ENCODE measurements around the gene UTP4. TPM values are rescaled to one million over a fixed set of nuclear protein-coding genes. Genes with fewer than 3 reads are reported as not detected.

The UTP4 gene
- total RNA-seq (2021; ENCODE audit: unreplicated experiment) (125 TPM), Bru-seq, nascent RNA (percentile 83 among the genes with signal in this experiment), BruChase-seq, experiment 1, labeled RNA remaining after a 6-hour chase (percentile 90 among the genes with signal in this experiment), BruChase-seq, experiment 2, labeled RNA remaining after a 2-hour chase (percentile 84 among the genes with signal in this experiment)
- 78.2 and 80.1 TPM in 2 replicates for polyA plus RNA-seq (2012)
- long read RNA-seq, transcript UTP4-201 (17 exons, 2,322 nt), result major isoform, 190 of 263 reads
- long read RNA-seq, transcript UTP4-203 (17 exons, 2,186 nt), result minor isoform, 14 of 263 reads
- long read RNA-seq, partial matches to known transcripts, result 26 of 263 reads
- long read RNA-seq, other reads (novel, unspliced or antisense), result 33 of 263 reads

DNA sequence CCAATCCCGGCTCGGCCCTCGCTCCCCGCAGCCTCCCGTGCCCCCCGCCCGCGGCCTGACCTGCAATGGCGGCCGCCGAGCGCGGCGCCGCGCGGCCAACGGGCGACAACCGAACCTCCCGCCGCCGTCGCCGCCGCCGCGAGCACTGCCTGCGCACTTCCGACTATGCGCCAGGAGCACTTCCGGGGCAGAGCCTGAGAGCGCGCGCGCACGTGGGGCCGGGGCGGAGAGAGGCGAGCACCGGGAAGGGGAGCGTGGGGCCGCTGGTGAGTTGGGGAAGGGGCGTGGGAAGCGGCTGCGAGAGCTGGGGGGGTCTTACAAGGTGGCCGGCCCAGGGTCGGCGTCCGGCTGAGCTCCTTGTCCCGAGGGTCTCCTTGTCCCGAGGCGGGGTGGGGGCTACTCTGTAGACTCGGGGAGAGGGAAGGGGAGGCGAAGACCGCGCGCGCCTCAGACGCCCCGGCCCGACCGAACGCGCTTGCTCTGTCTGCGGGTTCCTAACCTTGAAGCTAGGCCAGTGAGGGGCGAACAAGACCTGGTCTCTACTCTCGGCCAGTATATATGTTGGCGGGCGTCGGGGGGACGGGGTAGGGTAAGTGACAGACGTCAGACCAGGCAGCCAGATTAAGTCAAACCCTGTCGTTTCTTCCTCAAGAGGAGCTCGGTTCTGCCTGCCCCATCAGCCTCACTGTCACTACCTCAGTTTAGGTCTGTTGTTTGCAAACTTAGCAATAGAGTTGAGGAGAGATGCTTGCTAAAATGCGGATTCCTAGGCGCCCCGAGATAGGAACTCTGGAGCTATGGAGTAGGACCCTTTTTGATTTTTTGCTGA is at the start of gene UTP4, which contains the start of gene CHTF8:
Gene UTP4 (plus strand): TSS at position 226 of the 829 bp plus-strand sequence. CDS start 811 bp downstream, outside the sequence.
Gene CHTF8 (minus strand): TSS at position 165 of the 829 bp plus-strand sequence. CDS start 11,130 bp downstream, outside the sequence.
- intact Hi-C loops (cut with micrococcal nuclease), result no loop called here
- ChIA-PET RAD21 (ENCODE audit: low non-redundant PET in 1 of 2, low total read pairs in 2 of 2, uncharacterized antibody in 2 of 2, unreplicated experiment in 2 of 2) (no interaction called here), POLR2A (interaction anchor here (0.6 kb wide), 1 partner anchor 103 kb away, joined by 5 read pairs; no protein-coding TSS in a partner anchor), CTCF (interaction anchor here (1.8 kb wide), 1 partner anchor 18 kb away, joined by 4 read pairs; no protein-coding TSS in a partner anchor)
- Histone ChIP-seq H3K4me1 (ENCODE audit: control insufficient read depth in 1 of 2, insufficient read depth in 2 of 2, low read length in 2 of 2) (peaks cover 12 to 20% of the 10 kb centered on the region in 2 experiments; a peak in 3 of 4 replicates), H3K36me3 (ENCODE audit: control insufficient read depth in 1 of 2, insufficient read depth in 2 of 2, low read length in 2 of 2) (peaks cover 17 to 47% of the 10 kb centered on the region in 2 experiments), H2AFZ (ENCODE audit: low read depth, low read length, poor library complexity, severe bottlenecking) (no peak within 1 kb of the TSS), H3K9me3 (ENCODE audit: control insufficient read depth in 1 of 2, insufficient read depth in 1 of 2, low read depth in 1 of 2, low read length in 2 of 2) (no peaks in the 10 kb centered on the region), H3K9me2 (ENCODE audit: insufficient read depth) (no peaks in the 10 kb centered on the region), H3K27me3 (ENCODE audit: insufficient read depth, low read length) (no peaks in the 10 kb centered on the region), H3K27ac (ENCODE audit: low read depth, low read length) (peak within 1 kb of the TSS; percentile 96), H4K20me1 (ENCODE audit: insufficient read depth) (peaks cover 27% of the 10 kb centered on the region; the same call in 1 of the 2 replicates), H3K4me2 (ENCODE audit: low read length) (peak within 1 kb of the TSS; percentile 92), H3K79me2 (ENCODE audit: insufficient read depth, low read length) (peaks cover 98% of the 10 kb centered on the region), H3K4me3 (replicated peaks in 1 of 2; ENCODE audit: low read depth in 1 of 2, low read length in 2 of 2) (peak within 1 kb of the TSS; percentile 88 to 99), H3K9ac (ENCODE audit: low read length) (peak within 1 kb of the TSS; percentile 93)
- peak; percentile 32 for DNase-seq (ENCODE audit: low read depth, low spot score)
- BruUV-seq (replicated peaks), result no TSS peak
- TF ChIP-seq EGR1 (IDR thresholded peaks at IDR 0.05; ENCODE audit: low read depth) (no peak), ZFX (IDR thresholded peaks at IDR 0.05) (peak; percentile 38; the same call in 1 of the 2 replicates), JUND (IDR thresholded peaks at IDR 0.05) (no peak), ELF1 (IDR thresholded peaks at IDR 0.05; ENCODE audit: borderline replicate concordance, low read depth) (peak; percentile 35; the same call in 1 of the 2 replicates), POLR2A (IDR thresholded peaks at IDR 0.05; ENCODE audit: borderline replicate concordance, extremely low read depth, insufficient read depth, insufficient read length) (peak; percentile 53), CBX3 (IDR thresholded peaks at IDR 0.05; ENCODE audit: low read depth) (no peak), SIN3A (IDR thresholded peaks at IDR 0.05; ENCODE audit: low read depth) (peak; percentile 92), CEBPB (IDR thresholded peaks at IDR 0.05; ENCODE audit: low read depth) (no peak), RAD21 (IDR thresholded peaks at IDR 0.05; ENCODE audit: low read depth) (no peak), EZH2phosphoT487 (IDR thresholded peaks at IDR 0.05; ENCODE audit: borderline replicate concordance) (no peak), POLR2AphosphoS5 (IDR thresholded peaks at IDR 0.05; ENCODE audit: low read depth, low read length) (peak; percentile 76), YY1 (IDR thresholded peaks at IDR 0.05; ENCODE audit: extremely low read depth, insufficient replicate concordance, low read depth, low read length) (peak; percentile 60)
- TF ChIP-seq, protein P1, sequence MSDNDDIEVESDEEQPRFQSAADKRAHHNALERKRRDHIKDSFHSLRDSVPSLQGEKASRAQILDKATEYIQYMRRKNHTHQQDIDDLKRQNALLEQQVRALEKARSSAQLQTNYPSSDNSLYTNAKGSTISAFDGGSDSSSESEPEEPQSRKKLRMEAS (IDR thresholded peaks at IDR 0.05), result peak; percentile 97
- TF ChIP-seq, protein P2, sequence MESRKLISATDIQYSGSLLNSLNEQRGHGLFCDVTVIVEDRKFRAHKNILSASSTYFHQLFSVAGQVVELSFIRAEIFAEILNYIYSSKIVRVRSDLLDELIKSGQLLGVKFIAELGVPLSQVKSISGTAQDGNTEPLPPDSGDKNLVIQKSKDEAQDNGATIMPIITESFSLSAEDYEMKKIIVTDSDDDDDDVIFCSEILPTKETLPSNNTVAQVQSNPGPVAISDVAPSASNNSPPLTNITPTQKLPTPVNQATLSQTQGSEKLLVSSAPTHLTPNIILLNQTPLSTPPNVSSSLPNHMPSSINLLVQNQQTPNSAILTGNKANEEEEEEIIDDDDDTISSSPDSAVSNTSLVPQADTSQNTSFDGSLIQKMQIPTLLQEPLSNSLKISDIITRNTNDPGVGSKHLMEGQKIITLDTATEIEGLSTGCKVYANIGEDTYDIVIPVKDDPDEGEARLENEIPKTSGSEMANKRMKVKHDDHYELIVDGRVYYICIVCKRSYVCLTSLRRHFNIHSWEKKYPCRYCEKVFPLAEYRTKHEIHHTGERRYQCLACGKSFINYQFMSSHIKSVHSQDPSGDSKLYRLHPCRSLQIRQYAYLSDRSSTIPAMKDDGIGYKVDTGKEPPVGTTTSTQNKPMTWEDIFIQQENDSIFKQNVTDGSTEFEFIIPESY (IDR thresholded peaks at IDR 0.05; ENCODE audit: extremely low read depth, insufficient replicate concordance, low read length), result peak; percentile 15
- TF ChIP-seq, protein P3, sequence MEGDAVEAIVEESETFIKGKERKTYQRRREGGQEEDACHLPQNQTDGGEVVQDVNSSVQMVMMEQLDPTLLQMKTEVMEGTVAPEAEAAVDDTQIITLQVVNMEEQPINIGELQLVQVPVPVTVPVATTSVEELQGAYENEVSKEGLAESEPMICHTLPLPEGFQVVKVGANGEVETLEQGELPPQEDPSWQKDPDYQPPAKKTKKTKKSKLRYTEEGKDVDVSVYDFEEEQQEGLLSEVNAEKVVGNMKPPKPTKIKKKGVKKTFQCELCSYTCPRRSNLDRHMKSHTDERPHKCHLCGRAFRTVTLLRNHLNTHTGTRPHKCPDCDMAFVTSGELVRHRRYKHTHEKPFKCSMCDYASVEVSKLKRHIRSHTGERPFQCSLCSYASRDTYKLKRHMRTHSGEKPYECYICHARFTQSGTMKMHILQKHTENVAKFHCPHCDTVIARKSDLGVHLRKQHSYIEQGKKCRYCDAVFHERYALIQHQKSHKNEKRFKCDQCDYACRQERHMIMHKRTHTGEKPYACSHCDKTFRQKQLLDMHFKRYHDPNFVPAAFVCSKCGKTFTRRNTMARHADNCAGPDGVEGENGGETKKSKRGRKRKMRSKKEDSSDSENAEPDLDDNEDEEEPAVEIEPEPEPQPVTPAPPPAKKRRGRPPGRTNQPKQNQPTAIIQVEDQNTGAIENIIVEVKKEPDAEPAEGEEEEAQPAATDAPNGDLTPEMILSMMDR (IDR thresholded peaks at IDR 0.05 in 2 of 3, conservative IDR thresholded peaks at IDR 0.05 in 1 of 3; ENCODE audit: borderline replicate concordance in 1 of 3, insufficient read depth in 1 of 3, low read depth in 2 of 3, low read length in 2 of 3), result no peak
- TF ChIP-seq, protein P4, sequence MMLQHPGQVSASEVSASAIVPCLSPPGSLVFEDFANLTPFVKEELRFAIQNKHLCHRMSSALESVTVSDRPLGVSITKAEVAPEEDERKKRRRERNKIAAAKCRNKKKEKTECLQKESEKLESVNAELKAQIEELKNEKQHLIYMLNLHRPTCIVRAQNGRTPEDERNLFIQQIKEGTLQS (IDR thresholded peaks at IDR 0.05), result no peak
- peak; percentile 92 for ATAC-seq

Data from HCT116 (cell line).